ENCODE results near the gene SYF2.

- no peak for TF ChIP-seq CTCF (conservative IDR thresholded peaks at IDR 0.05; ENCODE audit: low read length)
- TF ChIP-seq EZH2phosphoT487 (IDR thresholded peaks at IDR 0.05; ENCODE audit: borderline replicate concordance, low read depth, low read length), result no peak
These were observed 5.7 kb upstream of the SYF2 start for GRCh38 chr1:25238046-25238445.
